HepG2 (cell line): ENCODE measurements around the gene SSNA1. TPM values are rescaled to one million over a fixed set of nuclear protein-coding genes. Genes with fewer than 3 reads are reported as not detected.

Source experiments
- ARID2 ChIP-seq: sonication (generic); formaldehyde crosslinking; IDR thresholded peaks from 2 replicates; pipeline ENCODE4 v1.8.1; 2022; ENCODE audit warnings: mild to moderate bottlenecking, missing genetic modification reagents, borderline replicate concordance
- HMG20A ChIP-seq: IDR thresholded peaks from 2 replicates; pipeline ENCODE4 v1.6.1; 2016; ENCODE audit warnings: borderline replicate concordance
- HNRNPLL ChIP-seq: fragments of 200-400 bp; formaldehyde crosslinking; IDR thresholded peaks from 2 replicates; pipeline ENCODE4 v1.6.1; 2017; ENCODE audit warnings: mild to moderate bottlenecking, low read depth, low read length; ENCODE audit not compliant: poor library complexity, severe bottlenecking
- HNRNPUL1 ChIP-seq: fragments of 200-400 bp; formaldehyde crosslinking; IDR thresholded peaks from 2 replicates; pipeline ENCODE4 v1.6.1; 2017; ENCODE audit warnings: low read depth, mild to moderate bottlenecking, low read length, moderate library complexity
- IKZF1 ChIP-seq: fragments of 450-650 bp; IDR thresholded peaks from 2 replicates; pipeline ENCODE4 v1.7.1; 2016
- MYPOP ChIP-seq: sonication (generic); formaldehyde crosslinking; IDR thresholded peaks from 2 replicates; pipeline ENCODE4 v1.8.1; 2023; ENCODE audit warnings: mild to moderate bottlenecking, moderate library complexity, missing genetic modification reagents
- RBFOX2 ChIP-seq: fragments of 200-400 bp; formaldehyde crosslinking; IDR thresholded peaks from 2 replicates; pipeline ENCODE4 v1.6.1; 2017; ENCODE audit warnings: low read depth, mild to moderate bottlenecking, low read length
- RORA ChIP-seq: sonication (generic); formaldehyde crosslinking; IDR thresholded peaks from 2 replicates; pipeline ENCODE4 v1.5.0; 2020; ENCODE audit warnings: mild to moderate bottlenecking, missing genetic modification reagents, moderate library complexity
- SPEN ChIP-seq: sonication (generic); formaldehyde crosslinking; IDR thresholded peaks from 2 replicates; pipeline ENCODE4 v1.5.1; 2020; ENCODE audit warnings: low read depth, mild to moderate bottlenecking, missing genetic modification reagents
- ZFP41 ChIP-seq: sonication (generic); formaldehyde crosslinking; IDR thresholded peaks from 2 replicates; pipeline ENCODE4 v1.4.0; 2020; ENCODE audit warnings: mild to moderate bottlenecking, missing genetic modification reagents, borderline replicate concordance
- ZFX ChIP-seq: sonication (generic); formaldehyde crosslinking; IDR thresholded peaks from 2 replicates; pipeline ENCODE4 v1.4.0; 2020; ENCODE audit warnings: mild to moderate bottlenecking, low read depth, missing genetic modification reagents, moderate library complexity
- ZNF432 ChIP-seq: sonication (generic); formaldehyde crosslinking; IDR thresholded peaks from 2 replicates; pipeline ENCODE4 v1.5.0; 2020; ENCODE audit warnings: missing genetic modification reagents, mild to moderate bottlenecking, borderline replicate concordance
- ZNF670 ChIP-seq: sonication (generic); formaldehyde crosslinking; IDR thresholded peaks from 2 replicates; pipeline ENCODE4 v1.8.0; 2022; ENCODE audit warnings: mild to moderate bottlenecking, missing genetic modification reagents, borderline replicate concordance
- ZNF781 ChIP-seq: sonication (generic); formaldehyde crosslinking; IDR thresholded peaks from 2 replicates; pipeline ENCODE4 v1.5.1; 2020; ENCODE audit warnings: borderline replicate concordance, mild to moderate bottlenecking, missing genetic modification reagents; ENCODE audit errors: not compliant biosample characterization
- ZSCAN12 ChIP-seq: sonication (generic); formaldehyde crosslinking; IDR thresholded peaks from 2 replicates; pipeline ENCODE4 v1.9.0; 2021; ENCODE audit warnings: mild to moderate bottlenecking, missing genetic modification reagents
- ZSCAN22 ChIP-seq: sonication (generic); formaldehyde crosslinking; IDR thresholded peaks from 2 replicates; pipeline ENCODE4 v1.4.0; 2020; ENCODE audit warnings: mild to moderate bottlenecking, missing genetic modification reagents
- polyA plus RNA-seq, 8 experiments: library from polyadenylated mRNA; depleted of rRNA in 3 of 8; stranded (reverse) in 7 of 8; unstranded in 1 of 8; fragments of >200 nt; fragmentation: Illumina TruSeq in 4 of 8; extraction: Trizol in 4 of 8; gene quantifications; 2 replicates each; pipeline versions ENCODE4 v1.2.1 to v1.2.3, GENCODE V29; 2011 to 2016; ENCODE audit warnings: low read depth in 4 of 8, missing spikeins in 1 of 8, mixed read lengths in 1 of 8; ENCODE audit not compliant: insufficient read depth in 1 of 8
- total RNA-seq, 5 experiments: library from RNA; depleted of rRNA; stranded (reverse); fragments of >200 nt; fragmentation: Illumina TruSeq; extraction: Trizol; gene quantifications; 2 replicates each; pipeline ENCODE4 v1.2.3, GENCODE V29; 2016; ENCODE audit warnings: low read depth in 1 of 5
- TF ChIP-seq, protein P1 (sequence below): IDR thresholded peaks from 2 replicates; pipeline ENCODE4 v1.6.1; 2012; ENCODE audit warnings: low read length, improper control_type of control experiment
- TF ChIP-seq, protein P2 (sequence below): sonication (generic); formaldehyde crosslinking; IDR thresholded peaks from 2 replicates; pipeline ENCODE4 v1.5.1; 2020; ENCODE audit warnings: missing genetic modification reagents, mild to moderate bottlenecking, borderline replicate concordance
- TF ChIP-seq, protein P3 (sequence below): sonication (generic); formaldehyde crosslinking; IDR thresholded peaks from 2 replicates; pipeline ENCODE4 v1.4.0; 2020; ENCODE audit warnings: missing genetic modification reagents

SSNA1 gene
- total and polyA plus RNA-seq, 2 of the 13 experiments (the other 11 are each of a cell fraction or from before 2014, with no cell fraction given): 35.9 to 49.4 TPM

GRCh38 chr9:137218212-137218753 lies 29.8 kb downstream of the SSNA1 start (continued):
- TF ChIP-seq, protein P1, sequence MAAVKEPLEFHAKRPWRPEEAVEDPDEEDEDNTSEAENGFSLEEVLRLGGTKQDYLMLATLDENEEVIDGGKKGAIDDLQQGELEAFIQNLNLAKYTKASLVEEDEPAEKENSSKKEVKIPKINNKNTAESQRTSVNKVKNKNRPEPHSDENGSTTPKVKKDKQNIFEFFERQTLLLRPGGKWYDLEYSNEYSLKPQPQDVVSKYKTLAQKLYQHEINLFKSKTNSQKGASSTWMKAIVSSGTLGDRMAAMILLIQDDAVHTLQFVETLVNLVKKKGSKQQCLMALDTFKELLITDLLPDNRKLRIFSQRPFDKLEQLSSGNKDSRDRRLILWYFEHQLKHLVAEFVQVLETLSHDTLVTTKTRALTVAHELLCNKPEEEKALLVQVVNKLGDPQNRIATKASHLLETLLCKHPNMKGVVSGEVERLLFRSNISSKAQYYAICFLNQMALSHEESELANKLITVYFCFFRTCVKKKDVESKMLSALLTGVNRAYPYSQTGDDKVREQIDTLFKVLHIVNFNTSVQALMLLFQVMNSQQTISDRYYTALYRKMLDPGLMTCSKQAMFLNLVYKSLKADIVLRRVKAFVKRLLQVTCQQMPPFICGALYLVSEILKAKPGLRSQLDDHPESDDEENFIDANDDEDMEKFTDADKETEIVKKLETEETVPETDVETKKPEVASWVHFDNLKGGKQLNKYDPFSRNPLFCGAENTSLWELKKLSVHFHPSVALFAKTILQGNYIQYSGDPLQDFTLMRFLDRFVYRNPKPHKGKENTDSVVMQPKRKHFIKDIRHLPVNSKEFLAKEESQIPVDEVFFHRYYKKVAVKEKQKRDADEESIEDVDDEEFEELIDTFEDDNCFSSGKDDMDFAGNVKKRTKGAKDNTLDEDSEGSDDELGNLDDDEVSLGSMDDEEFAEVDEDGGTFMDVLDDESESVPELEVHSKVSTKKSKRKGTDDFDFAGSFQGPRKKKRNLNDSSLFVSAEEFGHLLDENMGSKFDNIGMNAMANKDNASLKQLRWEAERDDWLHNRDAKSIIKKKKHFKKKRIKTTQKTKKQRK: no peak
- TF ChIP-seq HNRNPLL: peak; percentile 12
- TF ChIP-seq HNRNPUL1: no peak
- no peak for TF ChIP-seq ZFP41
- no peak for TF ChIP-seq HMG20A (CRISPR knock-in tag)
- TF ChIP-seq MYPOP (CRISPR knock-in tag): no peak
- 0 out of 2 replicates have a peak, but pooled peaks have one; percentile 10 for TF ChIP-seq SPEN (CRISPR knock-in tag)
- no peak for TF ChIP-seq ZSCAN12
- no peak for TF ChIP-seq RORA
- no peak; the same call in 1 of the 2 replicates for TF ChIP-seq ZFX (CRISPR knock-in tag)
- TF ChIP-seq, protein P2, sequence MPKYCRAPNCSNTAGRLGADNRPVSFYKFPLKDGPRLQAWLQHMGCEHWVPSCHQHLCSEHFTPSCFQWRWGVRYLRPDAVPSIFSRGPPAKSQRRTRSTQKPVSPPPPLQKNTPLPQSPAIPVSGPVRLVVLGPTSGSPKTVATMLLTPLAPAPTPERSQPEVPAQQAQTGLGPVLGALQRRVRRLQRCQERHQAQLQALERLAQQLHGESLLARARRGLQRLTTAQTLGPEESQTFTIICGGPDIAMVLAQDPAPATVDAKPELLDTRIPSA (CRISPR knock-in tag): no peak
- 0 out of 2 replicates have a peak, but pooled peaks have one; percentile 51 for TF ChIP-seq ARID2
- peak; percentile 67 for TF ChIP-seq RBFOX2
- TF ChIP-seq, protein P3, sequence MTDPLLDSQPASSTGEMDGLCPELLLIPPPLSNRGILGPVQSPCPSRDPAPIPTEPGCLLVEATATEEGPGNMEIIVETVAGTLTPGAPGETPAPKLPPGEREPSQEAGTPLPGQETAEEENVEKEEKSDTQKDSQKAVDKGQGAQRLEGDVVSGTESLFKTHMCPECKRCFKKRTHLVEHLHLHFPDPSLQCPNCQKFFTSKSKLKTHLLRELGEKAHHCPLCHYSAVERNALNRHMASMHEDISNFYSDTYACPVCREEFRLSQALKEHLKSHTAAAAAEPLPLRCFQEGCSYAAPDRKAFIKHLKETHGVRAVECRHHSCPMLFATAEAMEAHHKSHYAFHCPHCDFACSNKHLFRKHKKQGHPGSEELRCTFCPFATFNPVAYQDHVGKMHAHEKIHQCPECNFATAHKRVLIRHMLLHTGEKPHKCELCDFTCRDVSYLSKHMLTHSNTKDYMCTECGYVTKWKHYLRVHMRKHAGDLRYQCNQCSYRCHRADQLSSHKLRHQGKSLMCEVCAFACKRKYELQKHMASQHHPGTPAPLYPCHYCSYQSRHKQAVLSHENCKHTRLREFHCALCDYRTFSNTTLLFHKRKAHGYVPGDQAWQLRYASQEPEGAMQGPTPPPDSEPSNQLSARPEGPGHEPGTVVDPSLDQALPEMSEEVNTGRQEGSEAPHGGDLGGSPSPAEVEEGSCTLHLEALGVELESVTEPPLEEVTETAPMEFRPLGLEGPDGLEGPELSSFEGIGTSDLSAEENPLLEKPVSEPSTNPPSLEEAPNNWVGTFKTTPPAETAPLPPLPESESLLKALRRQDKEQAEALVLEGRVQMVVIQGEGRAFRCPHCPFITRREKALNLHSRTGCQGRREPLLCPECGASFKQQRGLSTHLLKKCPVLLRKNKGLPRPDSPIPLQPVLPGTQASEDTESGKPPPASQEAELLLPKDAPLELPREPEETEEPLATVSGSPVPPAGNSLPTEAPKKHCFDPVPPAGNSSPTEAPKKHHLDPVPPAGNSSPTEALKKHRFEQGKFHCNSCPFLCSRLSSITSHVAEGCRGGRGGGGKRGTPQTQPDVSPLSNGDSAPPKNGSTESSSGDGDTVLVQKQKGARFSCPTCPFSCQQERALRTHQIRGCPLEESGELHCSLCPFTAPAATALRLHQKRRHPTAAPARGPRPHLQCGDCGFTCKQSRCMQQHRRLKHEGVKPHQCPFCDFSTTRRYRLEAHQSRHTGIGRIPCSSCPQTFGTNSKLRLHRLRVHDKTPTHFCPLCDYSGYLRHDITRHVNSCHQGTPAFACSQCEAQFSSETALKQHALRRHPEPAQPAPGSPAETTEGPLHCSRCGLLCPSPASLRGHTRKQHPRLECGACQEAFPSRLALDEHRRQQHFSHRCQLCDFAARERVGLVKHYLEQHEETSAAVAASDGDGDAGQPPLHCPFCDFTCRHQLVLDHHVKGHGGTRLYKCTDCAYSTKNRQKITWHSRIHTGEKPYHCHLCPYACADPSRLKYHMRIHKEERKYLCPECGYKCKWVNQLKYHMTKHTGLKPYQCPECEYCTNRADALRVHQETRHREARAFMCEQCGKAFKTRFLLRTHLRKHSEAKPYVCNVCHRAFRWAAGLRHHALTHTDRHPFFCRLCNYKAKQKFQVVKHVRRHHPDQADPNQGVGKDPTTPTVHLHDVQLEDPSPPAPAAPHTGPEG: no peak
- no peak for TF ChIP-seq ZSCAN22
- TF ChIP-seq ZNF670 (CRISPR knock-in tag): no peak
- TF ChIP-seq ZNF432: no peak
- no peak for TF ChIP-seq ZNF781 (CRISPR knock-in tag)
- no peak for TF ChIP-seq IKZF1
